Mesenchymal stem cell (in vitro differentiated cells and primary cell): ENCODE data around the gene CRADD.
A peak's percentile ranks its signal among the peaks of the same experiment; 100 is the strongest.

Source experiments
- DNase-seq: peaks from one replicate; pipeline ENCODE4 v3.0.0-alpha.2; 2013
- H2AFZ ChIP-seq: one replicate; pipeline ENCODE4 v1.6.1; 2013; ENCODE audit warnings: low read depth, mild to moderate bottlenecking, control low read depth, inconsistent platforms, low read length, moderate library complexity
- H2AK5ac ChIP-seq: 2 replicates; pipeline ENCODE4 v1.6.1; 2013; ENCODE audit warnings: low read length, moderate library complexity, mild to moderate bottlenecking, inconsistent platforms; ENCODE audit not compliant: severe bottlenecking
- H2BK120ac ChIP-seq: one replicate; pipeline ENCODE4 v1.6.1; 2013; ENCODE audit warnings: low read depth, mild to moderate bottlenecking, inconsistent platforms, low read length, moderate library complexity
- H2BK12ac ChIP-seq, 2 experiments: one replicate each; pipeline ENCODE4 v1.6.1; 2013; ENCODE audit warnings: inconsistent platforms in 2 of 2, low read length in 2 of 2, mild to moderate bottlenecking in 2 of 2, moderate library complexity in 2 of 2, control low read depth in 1 of 2
- H2BK15ac ChIP-seq: one replicate; pipeline ENCODE4 v1.6.1; 2013; ENCODE audit warnings: mild to moderate bottlenecking, low read depth, inconsistent platforms; ENCODE audit not compliant: poor library complexity, severe bottlenecking
- H2BK5ac ChIP-seq: 2 replicates; pipeline ENCODE4 v1.6.1; 2013; ENCODE audit warnings: low read depth, mild to moderate bottlenecking, low read length, control low read depth, inconsistent platforms; ENCODE audit not compliant: poor library complexity, severe bottlenecking
- H3K14ac ChIP-seq, 2 experiments: one replicate each; pipeline ENCODE4 v1.6.1; 2013; ENCODE audit warnings: inconsistent platforms in 2 of 2, low read length in 2 of 2, control low read depth in 1 of 2, mild to moderate bottlenecking in 1 of 2, moderate library complexity in 1 of 2
- H3K18ac ChIP-seq, 2 experiments: one replicate each; pipeline ENCODE4 v1.6.1; 2013; ENCODE audit warnings: inconsistent platforms in 2 of 2, low read length in 2 of 2, control low read depth in 1 of 2, low read depth in 1 of 2, mild to moderate bottlenecking in 1 of 2
- H3K23ac ChIP-seq, 2 experiments: one replicate each; pipeline ENCODE4 v1.6.1; 2013; ENCODE audit warnings: inconsistent platforms in 2 of 2, low read length in 2 of 2, mild to moderate bottlenecking in 2 of 2, moderate library complexity in 2 of 2, control low read depth in 1 of 2
- H3K27ac ChIP-seq: 2 replicates; pipeline ENCODE4 v1.5.1; 2013; ENCODE audit warnings: mild to moderate bottlenecking, moderate library complexity, low read length, control low read depth, inconsistent platforms; ENCODE audit not compliant: poor library complexity, severe bottlenecking
- H3K27me3 ChIP-seq, 2 experiments: 2 replicates each; pipeline versions ENCODE4 v1.6.1 to v1.7.0; 2013; ENCODE audit warnings: low read length in 2 of 2, mild to moderate bottlenecking in 2 of 2, moderate library complexity in 2 of 2, control low read depth in 1 of 2, inconsistent platforms in 1 of 2; ENCODE audit not compliant: control insufficient read depth in 1 of 2, insufficient read depth in 1 of 2
- H3K36me3 ChIP-seq, 2 experiments: 2 replicates each; pipeline versions ENCODE4 v1.6.1 to v1.7.0; 2013; ENCODE audit warnings: low read length in 2 of 2, control low read depth in 1 of 2, inconsistent platforms in 1 of 2, low read depth in 1 of 2, mild to moderate bottlenecking in 1 of 2; ENCODE audit not compliant: insufficient read depth in 2 of 2, control insufficient read depth in 1 of 2
- H3K4ac ChIP-seq, 2 experiments: one replicate each; pipeline ENCODE4 v1.6.1; 2013; ENCODE audit warnings: inconsistent platforms in 2 of 2, low read length in 2 of 2, mild to moderate bottlenecking in 2 of 2, moderate library complexity in 2 of 2, control low read depth in 1 of 2, low read depth in 1 of 2
- H3K4me1 ChIP-seq: 2 replicates; pipeline ENCODE4 v1.6.1; 2013; ENCODE audit warnings: low read depth, low read length, control low read depth; ENCODE audit not compliant: control insufficient read depth, insufficient read depth
- H3K4me2 ChIP-seq: 2 replicates; pipeline ENCODE4 v1.6.1; 2013; ENCODE audit warnings: low read length, mild to moderate bottlenecking, inconsistent platforms; ENCODE audit not compliant: poor library complexity, severe bottlenecking
- H3K4me3 ChIP-seq, 2 experiments: 2 replicates each; pipeline versions ENCODE4 v1.5.1 to v1.7.0; 2013; ENCODE audit warnings: low read length in 2 of 2, mild to moderate bottlenecking in 2 of 2, control low read depth in 1 of 2, low read depth in 1 of 2; ENCODE audit not compliant: insufficient read depth in 1 of 2
- H3K79me1 ChIP-seq: replicated peaks from 2 replicates; pipeline ENCODE4 v1.6.1; 2013; ENCODE audit warnings: mild to moderate bottlenecking, control low read depth, low read length, inconsistent platforms; ENCODE audit not compliant: poor library complexity, severe bottlenecking
- H3K9ac ChIP-seq: 2 replicates; pipeline ENCODE4 v1.7.0; 2013; ENCODE audit warnings: mild to moderate bottlenecking, low read length, moderate library complexity
- H3K9me3 ChIP-seq: 2 replicates; pipeline ENCODE4 v1.7.0; 2013; ENCODE audit warnings: mild to moderate bottlenecking, low read length; ENCODE audit not compliant: control insufficient read depth
- H4K8ac ChIP-seq: one replicate; pipeline ENCODE4 v1.6.1; 2013; ENCODE audit warnings: inconsistent platforms, mild to moderate bottlenecking, low read length, moderate library complexity
- H4K91ac ChIP-seq: one replicate; pipeline ENCODE4 v1.6.1; 2013; ENCODE audit warnings: mild to moderate bottlenecking, low read length, inconsistent platforms
- WGBS: methylation state at CpG from one replicate; pipeline ENCODE4 v1.1.7; 2013; ENCODE audit warnings: mixed read lengths; 5-methylcytosine and 5-hydroxymethylcytosine counted together

The CRADD gene

DNA sequence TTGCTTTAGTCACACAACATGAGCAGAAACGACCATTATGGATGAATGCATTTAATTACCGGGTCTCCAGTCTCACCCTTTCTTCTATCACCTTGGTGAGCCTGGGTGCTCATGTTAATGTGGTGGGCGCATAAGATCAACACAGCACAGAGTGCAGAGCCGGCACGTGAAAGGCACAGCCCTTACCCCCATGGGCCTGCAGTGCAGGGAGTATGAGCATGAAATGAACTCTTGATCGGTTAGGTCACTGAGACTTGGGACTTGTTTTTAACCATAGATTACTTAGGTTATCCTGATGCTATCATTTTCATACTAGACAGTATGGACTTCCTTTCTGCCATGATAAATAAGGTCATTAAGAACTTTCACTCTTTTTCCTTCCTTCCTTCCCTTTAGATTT lies 156.8 kb downstream of the CRADD start:
- Histone ChIP-seq H3K36me3 (no peaks in the 10 kb centered on the region), H2AFZ (no peak overlapping the region)

DNA sequence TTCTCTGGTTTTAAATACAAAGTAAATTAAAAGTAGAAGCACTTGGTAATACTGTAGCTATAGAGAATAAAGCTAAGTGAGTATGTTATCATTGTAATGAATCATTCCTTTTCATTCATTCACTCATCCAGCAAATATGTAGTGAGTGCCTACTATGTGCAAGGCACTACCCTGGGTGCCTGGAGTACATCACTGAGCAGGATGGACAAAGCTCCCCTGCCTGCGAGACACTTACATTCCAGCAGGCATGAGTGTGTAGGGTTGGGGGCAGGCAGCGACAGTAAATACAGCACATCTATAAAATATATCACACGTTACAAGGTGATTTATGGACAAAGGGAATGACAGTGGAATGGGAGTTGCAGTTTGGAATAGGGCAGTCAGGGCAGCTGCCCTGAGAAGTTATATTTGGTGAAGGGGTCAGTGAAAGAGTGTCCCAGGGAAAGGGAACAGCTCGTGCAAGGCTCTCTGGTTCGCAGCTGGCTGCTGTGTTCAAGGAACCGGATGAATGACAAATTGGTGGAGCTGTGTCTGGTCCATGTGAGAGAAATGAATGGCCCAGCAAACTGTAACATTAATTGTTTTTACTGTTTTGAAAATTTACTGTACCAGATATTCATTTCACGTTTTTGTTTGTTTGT lies 159.6 kb downstream of the CRADD start:
- no peak for DNase-seq
- 64% methylated on average over 4 of the region's 7 CpGs for WGBS

More for the DNA sequence above, 156.8 kb downstream of the CRADD start:
- H3K27me3 ChIP-seq = no peaks in the 10 kb centered on the region
- peaks cover 1% of the 10 kb centered on the region for H3K79me1 ChIP-seq
- H3K14ac ChIP-seq = no peak overlapping the region
- no peak overlapping the region for H2AK5ac ChIP-seq
- H3K4me2 ChIP-seq = no peak overlapping the region
- no peak overlapping the region for H3K27ac ChIP-seq
- H2BK5ac ChIP-seq = no peak overlapping the region
- H3K4ac ChIP-seq = no peak overlapping the region
- H3K9me3 ChIP-seq = no peaks in the 10 kb centered on the region
- no peak overlapping the region for H3K18ac ChIP-seq
- H3K23ac ChIP-seq = no peak overlapping the region
- no peak for DNase-seq
- H4K8ac ChIP-seq = no peak overlapping the region
- H3K9ac ChIP-seq = no peak overlapping the region
- H2BK15ac ChIP-seq = no peak overlapping the region
- H2BK120ac ChIP-seq = no peak overlapping the region
- no peak overlapping the region for H4K91ac ChIP-seq
- H2BK12ac ChIP-seq = no peak overlapping the region
- 86% methylated on average over 5 of the region's 6 CpGs for WGBS
- no peak overlapping the region for H3K4me3 ChIP-seq
- no peaks in the 10 kb centered on the region for H3K4me1 ChIP-seq

DNA sequence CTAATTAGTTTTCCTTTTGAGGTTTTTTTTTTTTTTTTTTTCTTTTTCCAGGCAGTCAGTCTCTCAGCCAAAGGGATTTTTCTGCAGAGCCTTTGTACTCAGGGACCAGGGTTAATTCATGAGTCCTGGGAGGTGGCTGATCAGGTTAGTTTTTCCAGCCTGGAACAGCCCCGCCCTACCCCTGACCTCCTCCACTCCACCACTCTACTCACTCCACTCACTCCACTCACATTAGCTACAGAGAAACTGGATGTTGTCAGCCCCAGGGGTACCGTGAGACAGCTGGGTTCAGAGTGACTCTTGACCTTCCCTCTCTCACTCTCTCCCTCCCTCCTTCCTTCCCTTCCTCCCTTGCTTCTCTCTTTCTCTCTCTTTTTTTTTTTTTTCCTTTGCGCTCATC lies 161.0 kb downstream of the CRADD start:
- H3K4me1 ChIP-seq = no peaks in the 10 kb centered on the region
- no peak overlapping the region for H3K4me2 ChIP-seq
- H3K36me3 ChIP-seq = no peaks in the 10 kb centered on the region
- H3K9ac ChIP-seq = no peak overlapping the region
- no peak overlapping the region for H2AFZ ChIP-seq
- no peaks in the 10 kb centered on the region for H3K9me3 ChIP-seq
- peak overlapping the region in 1 of 2 experiments; percentile 30 for H3K18ac ChIP-seq
- H3K4ac ChIP-seq = no peak overlapping the region
- H3K79me1 ChIP-seq = peaks cover 1% of the 10 kb centered on the region
- no peak overlapping the region for H2BK12ac ChIP-seq
- DNase-seq = no peak
- H3K27me3 ChIP-seq = no peaks in the 10 kb centered on the region
- H2AK5ac ChIP-seq = no peak overlapping the region
- no peak overlapping the region for H3K27ac ChIP-seq
- no peak overlapping the region for H3K4me3 ChIP-seq
- H2BK120ac ChIP-seq = no peak overlapping the region
- H3K23ac ChIP-seq = no peak overlapping the region
- peak overlapping the region; percentile 81 for H4K8ac ChIP-seq
- no peak overlapping the region for H2BK15ac ChIP-seq
- 52% methylated on average over 2 of the region's 3 CpGs for WGBS
- no peak overlapping the region for H2BK5ac ChIP-seq
- H3K14ac ChIP-seq = peak overlapping the region in 1 of 2 experiments; percentile 48
- no peak overlapping the region for H4K91ac ChIP-seq

More for the DNA sequence above, 159.6 kb downstream of the CRADD start:
- no peak overlapping the region for H3K14ac ChIP-seq
- H3K27me3 ChIP-seq = no peaks in the 10 kb centered on the region
- H2BK120ac ChIP-seq = no peak overlapping the region
- H3K79me1 ChIP-seq = peaks cover 1% of the 10 kb centered on the region
- H3K4me2 ChIP-seq = no peak overlapping the region
- H2BK12ac ChIP-seq = no peak overlapping the region
- H2AK5ac ChIP-seq = no peak overlapping the region
- H3K9me3 ChIP-seq = no peaks in the 10 kb centered on the region
- no peak overlapping the region for H2BK15ac ChIP-seq
- no peak overlapping the region for H2BK5ac ChIP-seq
- no peak overlapping the region for H4K91ac ChIP-seq
- H3K23ac ChIP-seq = no peak overlapping the region
- H3K4ac ChIP-seq = no peak overlapping the region
- H3K27ac ChIP-seq = no peak overlapping the region
- H3K4me3 ChIP-seq = no peak overlapping the region
- H2AFZ ChIP-seq = peak overlapping the region; percentile 43
- H3K18ac ChIP-seq = peak overlapping the region in 1 of 2 experiments; percentile 26
- H4K8ac ChIP-seq = no peak overlapping the region
- no peaks in the 10 kb centered on the region for H3K4me1 ChIP-seq
- no peak overlapping the region for H3K9ac ChIP-seq
- no peaks in the 10 kb centered on the region for H3K36me3 ChIP-seq

DNA sequence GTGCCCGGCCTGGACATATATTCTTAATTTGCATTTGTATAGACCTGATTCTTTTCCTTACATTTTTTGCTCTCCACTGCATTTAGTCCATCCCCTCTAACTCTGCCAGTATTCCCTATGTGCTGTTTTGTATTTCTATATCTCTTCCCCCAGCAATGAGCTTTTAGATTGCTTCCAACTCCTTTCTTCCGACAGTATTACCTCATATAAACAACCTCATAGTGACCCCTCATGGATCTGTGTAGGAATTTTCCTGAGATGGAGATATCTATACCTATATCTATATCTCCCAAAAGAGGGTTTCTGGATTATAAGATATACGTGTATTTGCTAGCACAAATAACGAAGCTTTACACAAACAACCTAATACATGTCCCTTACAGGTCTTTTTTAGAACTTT lies 161.9 kb downstream of the CRADD start:
- no peak overlapping the region for H3K14ac ChIP-seq
- H3K27ac ChIP-seq = no peak overlapping the region
- no peak overlapping the region for H2AK5ac ChIP-seq
- H2BK5ac ChIP-seq = no peak overlapping the region
- no peak overlapping the region for H2BK120ac ChIP-seq
- no peak overlapping the region for H3K4ac ChIP-seq
- H3K23ac ChIP-seq = no peak overlapping the region
- H2AFZ ChIP-seq = no peak overlapping the region
- H3K79me1 ChIP-seq = peaks cover 1% of the 10 kb centered on the region
- H3K4me2 ChIP-seq = no peak overlapping the region
- no peak overlapping the region for H2BK12ac ChIP-seq
- H3K9ac ChIP-seq = no peak overlapping the region
- peak; percentile 20 for DNase-seq
- H3K18ac ChIP-seq = no peak overlapping the region
- no peaks in the 10 kb centered on the region for H3K36me3 ChIP-seq
- H3K4me1 ChIP-seq = no peaks in the 10 kb centered on the region
- no peak overlapping the region for H4K91ac ChIP-seq
- H2BK15ac ChIP-seq = no peak overlapping the region
- WGBS = 98% methylated on average over 3 of the region's 4 CpGs
- H3K4me3 ChIP-seq = no peak overlapping the region
- no peaks in the 10 kb centered on the region for H3K27me3 ChIP-seq
- H4K8ac ChIP-seq = no peak overlapping the region
- H3K9me3 ChIP-seq = no peaks in the 10 kb centered on the region
